Effector memory CD4-positive, alpha-beta T cell (primary cell): ENCODE measurements around the gene AFF2.

Source experiments
- DNase-seq, 3 donors: peaks; one replicate each; pipeline ENCODE4 v3.0.0-alpha.2; 2020
- H3K27ac ChIP-seq: 2 replicates; pipeline ENCODE4 v1.7.0; 2013; ENCODE audit warnings: mild to moderate bottlenecking, low read length, moderate library complexity; ENCODE audit not compliant: insufficient read depth, poor library complexity, severe bottlenecking
- H3K27me3 ChIP-seq: replicated peaks from 2 replicates; pipeline ENCODE4 v1.7.0; 2013; ENCODE audit warnings: mild to moderate bottlenecking, low read length; ENCODE audit not compliant: insufficient read depth, control insufficient read depth, poor library complexity, severe bottlenecking
- H3K36me3 ChIP-seq: 2 replicates; pipeline ENCODE4 v1.7.0; 2013; ENCODE audit warnings: mild to moderate bottlenecking, low read length, moderate library complexity; ENCODE audit not compliant: control insufficient read depth, insufficient read depth
- H3K4me1 ChIP-seq: 2 replicates; pipeline ENCODE4 v1.7.0; 2013; ENCODE audit warnings: low read length, mild to moderate bottlenecking; ENCODE audit not compliant: control insufficient read depth, insufficient read depth, poor library complexity, severe bottlenecking
- H3K4me3 ChIP-seq: 2 replicates; pipeline ENCODE4 v1.7.0; 2013; ENCODE audit warnings: low read length, low read depth, mild to moderate bottlenecking; ENCODE audit not compliant: insufficient read depth, poor library complexity, severe bottlenecking
- H3K9me3 ChIP-seq: 2 replicates; pipeline ENCODE4 v1.7.0; 2013; ENCODE audit warnings: mild to moderate bottlenecking, low read length, moderate library complexity; ENCODE audit not compliant: control insufficient read depth

The AFF2 gene

GRCh38 chrX:148956352-148956751 is 455.9 kb downstream of the AFF2 start:
- Histone ChIP-seq H3K27me3 (no peaks in the 10 kb centered on the region), H3K27ac (no peak overlapping the region), H3K4me3 (no peak overlapping the region), H3K4me1 (no peaks in the 10 kb centered on the region), H3K9me3 (no peaks in the 10 kb centered on the region), H3K36me3 (no peaks in the 10 kb centered on the region)
- no peak for DNase-seq

- H3K4me1 ChIP-seq, result no peaks in the 10 kb centered on the region
- no peak overlapping the region for H3K27ac ChIP-seq
- DNase-seq, result no peak
- H3K4me3 ChIP-seq, result no peak overlapping the region
- no peaks in the 10 kb centered on the region for H3K36me3 ChIP-seq
- no peaks in the 10 kb centered on the region for H3K9me3 ChIP-seq
- H3K27me3 ChIP-seq, result no peaks in the 10 kb centered on the region
Observed at GRCh38 chrX:148958901-148959300, 458.5 kb downstream of the AFF2 start.

- Histone ChIP-seq H3K36me3 (no peaks in the 10 kb centered on the region), H3K27me3 (no peaks in the 10 kb centered on the region), H3K4me3 (no peak overlapping the region), H3K4me1 (no peaks in the 10 kb centered on the region), H3K27ac (no peak overlapping the region), H3K9me3 (no peaks in the 10 kb centered on the region)
- no peak for DNase-seq
Observed at GRCh38 chrX:148960060-148960459, 459.6 kb downstream of the AFF2 start.

- H3K27me3 ChIP-seq, result no peaks in the 10 kb centered on the region
Observed at GRCh38 chrX:148961985-148962384, 461.6 kb downstream of the AFF2 start.

GRCh38 chrX:148976571-148977400 is 476.4 kb downstream of the AFF2 start:
- no peak overlapping the region for H3K4me3 ChIP-seq
- no peak overlapping the region for H3K27ac ChIP-seq
- H3K9me3 ChIP-seq, result no peaks in the 10 kb centered on the region
- no peak for DNase-seq
- no peaks in the 10 kb centered on the region for H3K27me3 ChIP-seq
- no peaks in the 10 kb centered on the region for H3K36me3 ChIP-seq
- no peaks in the 10 kb centered on the region for H3K4me1 ChIP-seq

More at GRCh38 chrX:148961985-148962384, 461.6 kb downstream of the AFF2 start:
- Histone ChIP-seq H3K9me3 (no peaks in the 10 kb centered on the region), H3K4me1 (no peaks in the 10 kb centered on the region), H3K36me3 (no peaks in the 10 kb centered on the region), H3K27ac (no peak overlapping the region), H3K4me3 (no peak overlapping the region)
- no peak for DNase-seq

- Histone ChIP-seq H3K27me3 (no peaks in the 10 kb centered on the region), H3K4me3 (no peak overlapping the region), H3K4me1 (no peaks in the 10 kb centered on the region), H3K27ac (no peak overlapping the region), H3K36me3 (no peaks in the 10 kb centered on the region), H3K9me3 (no peaks in the 10 kb centered on the region)
- no peak for DNase-seq
Observed at GRCh38 chrX:148979786-148980185, 479.4 kb downstream of the AFF2 start.

- no peaks in the 10 kb centered on the region for H3K9me3 ChIP-seq
- H3K4me1 ChIP-seq, result no peaks in the 10 kb centered on the region
- DNase-seq, result no peak
- no peaks in the 10 kb centered on the region for H3K27me3 ChIP-seq
- no peaks in the 10 kb centered on the region for H3K36me3 ChIP-seq
- no peak overlapping the region for H3K4me3 ChIP-seq
- H3K27ac ChIP-seq, result no peak overlapping the region
Observed at GRCh38 chrX:148984238-148984637, 483.8 kb downstream of the AFF2 start.

- DNase-seq, result no peak
- no peaks in the 10 kb centered on the region for H3K36me3 ChIP-seq
Observed at GRCh38 chrX:148991502-148991901, 491.1 kb downstream of the AFF2 start.

GRCh38 chrX:148995661-148996060 is 495.2 kb downstream of the AFF2 start:
- Histone ChIP-seq H3K36me3 (no peaks in the 10 kb centered on the region), H3K4me1 (no peaks in the 10 kb centered on the region), H3K27ac (no peak overlapping the region), H3K27me3 (no peaks in the 10 kb centered on the region), H3K9me3 (no peaks in the 10 kb centered on the region), H3K4me3 (no peak overlapping the region)
- DNase-seq, result no peak

More at GRCh38 chrX:148991502-148991901, 491.1 kb downstream of the AFF2 start:
- Histone ChIP-seq H3K27me3 (no peaks in the 10 kb centered on the region), H3K4me3 (no peak overlapping the region), H3K27ac (no peak overlapping the region), H3K4me1 (no peaks in the 10 kb centered on the region), H3K9me3 (no peaks in the 10 kb centered on the region)

GRCh38 chrX:149002320-149002719 is 501.9 kb downstream of the AFF2 start:
- H3K4me3 ChIP-seq, result no peak overlapping the region
- H3K4me1 ChIP-seq, result no peaks in the 10 kb centered on the region
- no peaks in the 10 kb centered on the region for H3K27me3 ChIP-seq
- no peaks in the 10 kb centered on the region for H3K36me3 ChIP-seq
- no peaks in the 10 kb centered on the region for H3K9me3 ChIP-seq
- no peak for DNase-seq
- no peak overlapping the region for H3K27ac ChIP-seq
